ENCODE data around the gene MRPL55.

MRPL55 gene

GRCh38 chr1:228066891-228067654, 42.0 kb downstream of the MRPL55 start:
- DNase-seq, result no peak

DNA sequence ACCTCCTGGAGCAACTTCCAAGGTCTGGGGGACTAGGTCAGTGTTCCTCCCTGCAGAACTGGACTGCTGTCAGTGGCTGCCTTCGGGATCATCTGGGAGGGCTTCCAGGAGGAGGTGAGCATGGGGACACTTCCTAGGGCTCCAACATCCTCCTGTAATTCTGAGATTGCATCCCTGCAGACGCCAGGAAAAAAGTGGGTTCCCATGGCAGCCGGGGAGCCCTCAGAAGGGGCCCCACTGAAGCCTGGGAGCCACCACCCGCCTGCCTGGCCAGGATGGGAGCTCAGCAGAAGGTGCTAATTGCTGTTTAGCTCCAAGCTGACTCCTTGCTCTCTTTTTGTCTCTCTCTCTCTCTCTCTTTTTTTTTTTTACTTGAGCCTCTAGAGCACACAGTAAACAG, 42.7 kb downstream of the MRPL55 start:
- DNase-seq, result no peak

DNA sequence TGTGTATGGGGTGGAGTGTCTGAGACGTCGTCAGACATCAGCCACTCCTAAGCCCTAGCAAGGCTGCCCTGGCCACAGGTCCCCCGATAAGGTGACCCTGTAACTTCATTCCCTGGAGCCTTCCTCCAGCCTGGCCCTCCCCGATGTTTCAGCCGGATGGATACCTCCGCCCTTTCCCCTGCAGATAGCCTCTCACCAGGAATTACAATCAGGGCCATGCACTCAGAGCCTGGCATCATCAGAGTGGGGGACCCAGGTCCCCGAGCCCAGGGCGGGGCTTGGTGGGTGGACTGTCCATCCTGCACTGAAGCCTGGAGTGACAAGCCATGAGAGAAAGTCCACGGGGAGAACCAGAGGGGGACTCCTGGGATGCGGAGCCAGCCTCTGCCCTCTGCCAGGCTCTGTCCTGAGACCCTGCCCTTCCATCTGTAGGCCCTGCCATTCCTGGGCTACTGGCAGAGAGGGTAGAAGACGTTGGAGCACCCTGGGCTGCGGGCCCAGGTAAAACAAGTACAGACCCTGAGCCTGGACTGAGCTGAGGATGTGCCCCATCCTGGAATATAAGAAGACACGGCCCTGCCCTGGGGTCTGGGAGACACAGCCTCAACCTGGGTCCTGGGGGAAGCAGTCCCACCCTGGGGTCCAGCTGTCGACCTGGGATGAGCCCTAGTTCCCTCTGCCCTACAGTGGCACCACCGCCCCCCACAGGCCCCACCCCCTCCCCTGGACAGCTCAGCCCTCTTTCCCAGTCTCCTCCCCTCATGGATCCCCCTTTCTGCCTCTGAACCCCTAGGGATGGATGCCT, 43.4 kb downstream of the MRPL55 start:
- no peak for DNase-seq

DNA sequence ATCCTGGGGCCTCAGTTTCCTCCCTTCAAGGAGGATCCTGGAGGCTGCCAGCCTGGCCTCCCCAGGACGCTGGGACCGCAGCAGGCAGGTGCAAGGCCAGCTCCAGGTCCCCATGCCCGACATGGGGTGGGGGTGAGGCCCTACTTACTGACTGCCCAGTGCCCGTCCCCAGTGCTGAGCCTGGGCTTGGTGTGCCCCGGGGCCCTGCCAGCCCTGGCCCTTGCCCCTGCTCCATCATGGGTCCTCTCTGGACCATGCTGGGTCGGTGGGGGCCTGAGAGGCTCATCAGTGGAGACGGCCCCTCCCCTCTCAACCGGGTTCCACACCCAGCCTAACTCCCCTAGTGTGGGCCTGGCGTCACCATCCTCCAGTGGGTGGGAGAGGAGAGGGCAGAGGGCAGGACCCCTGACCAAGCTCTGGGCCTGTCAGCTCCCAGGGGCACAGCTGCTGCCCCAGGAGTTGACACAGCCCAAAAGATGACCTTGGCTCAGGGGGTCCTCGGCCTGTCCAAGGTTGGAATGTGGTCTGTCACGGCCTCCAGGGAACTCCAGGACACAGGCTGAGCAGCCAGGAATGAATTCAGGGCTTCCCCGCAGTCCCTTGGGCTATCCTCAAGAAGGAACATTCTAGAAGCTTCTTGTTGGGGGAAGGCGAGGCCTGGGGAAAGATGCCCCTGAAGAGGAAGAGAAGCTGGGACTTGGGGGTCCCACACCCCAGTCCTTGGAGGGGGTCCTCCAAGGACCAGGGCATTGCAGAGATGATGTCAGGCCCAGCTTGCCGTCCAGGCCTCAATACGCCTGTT, 44.2 kb downstream of the MRPL55 start:
- DNase-seq, result no peak

GRCh38 chr1:228064296-228064695, 44.8 kb downstream of the MRPL55 start:
- no peak for DNase-seq

DNA sequence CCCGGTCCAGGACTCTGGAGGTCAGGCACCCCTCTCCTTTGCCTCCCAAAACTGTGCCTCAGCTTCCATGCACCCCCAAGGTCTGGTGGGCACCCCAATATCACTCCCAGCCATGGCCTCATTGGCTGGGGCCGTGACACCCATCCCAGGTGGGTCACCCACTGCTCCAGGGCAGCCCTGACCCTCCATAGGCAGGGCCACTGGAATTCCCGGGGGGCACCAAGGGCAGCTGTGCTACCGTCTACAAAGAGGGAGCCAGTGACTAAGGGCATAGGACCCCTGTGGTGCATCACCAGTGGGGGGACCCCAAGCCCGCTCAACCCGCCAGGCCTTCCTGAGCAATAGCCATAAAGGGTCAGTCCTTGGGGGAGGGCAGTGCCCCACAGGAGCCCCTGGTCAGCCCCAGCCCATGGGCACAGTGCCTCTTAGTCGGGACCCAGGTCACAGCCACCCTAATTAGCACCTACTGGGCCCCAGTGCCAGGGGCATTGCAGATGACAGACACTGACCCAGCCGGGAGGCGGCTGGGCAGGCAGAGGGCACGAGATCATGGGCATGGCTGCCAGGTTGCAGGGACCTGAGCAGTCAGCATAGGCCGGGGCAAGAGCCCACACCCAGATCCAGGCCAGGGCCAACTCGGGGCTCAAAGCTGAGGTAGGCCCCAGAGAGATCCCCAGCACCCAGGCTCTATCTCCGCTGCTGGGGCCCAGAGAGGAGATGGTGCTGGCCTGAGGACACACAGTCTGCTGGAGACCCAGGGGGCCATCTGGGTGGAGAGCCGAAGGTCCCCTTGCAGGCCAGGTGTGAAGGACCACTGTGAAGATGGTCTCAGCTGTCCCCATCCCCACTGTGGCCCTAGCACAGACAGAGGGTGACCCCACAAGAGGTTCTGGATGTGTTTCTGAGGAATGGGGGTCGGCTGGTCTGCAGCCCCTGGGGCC, 45.6 kb downstream of the MRPL55 start:
- no peak for DNase-seq

GRCh38 chr1:228062812-228063211, 46.3 kb downstream of the MRPL55 start:
- DNase-seq, result no peak

DNA sequence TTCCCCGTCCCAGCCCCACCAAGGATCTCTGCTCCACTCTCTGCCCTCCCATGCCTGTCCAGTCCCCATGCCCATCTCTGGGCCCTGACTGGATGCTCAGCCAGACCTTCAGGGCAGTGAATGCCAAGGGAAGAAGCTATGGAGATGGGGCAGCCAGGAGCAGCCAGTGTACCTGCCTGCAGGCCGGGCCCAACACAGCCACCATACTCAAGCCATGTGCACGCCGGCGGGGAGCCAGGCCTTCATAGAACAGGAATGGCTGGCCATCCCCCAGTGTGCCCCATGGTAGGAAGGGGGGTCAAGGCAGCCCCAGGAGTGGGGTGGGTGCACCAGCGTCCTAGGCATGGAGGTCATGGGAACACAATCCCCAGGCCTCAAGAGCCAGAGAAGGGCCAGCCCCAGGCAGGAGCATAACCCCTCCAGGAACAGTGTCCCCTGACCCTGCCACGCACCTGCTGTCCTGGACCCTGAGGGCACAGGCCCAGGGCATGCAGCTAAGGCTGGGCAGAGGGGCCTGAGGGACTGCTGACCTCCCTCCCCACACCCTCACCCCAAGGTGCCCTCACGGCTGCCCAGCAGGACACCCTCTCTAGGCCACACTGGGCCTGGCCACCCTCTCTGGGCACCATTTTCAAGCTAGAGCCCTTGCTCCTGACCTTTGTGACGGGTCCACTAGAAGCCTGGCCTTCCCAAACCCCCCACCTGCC, 46.9 kb downstream of the MRPL55 start:
- DNase-seq, result no peak

DNA sequence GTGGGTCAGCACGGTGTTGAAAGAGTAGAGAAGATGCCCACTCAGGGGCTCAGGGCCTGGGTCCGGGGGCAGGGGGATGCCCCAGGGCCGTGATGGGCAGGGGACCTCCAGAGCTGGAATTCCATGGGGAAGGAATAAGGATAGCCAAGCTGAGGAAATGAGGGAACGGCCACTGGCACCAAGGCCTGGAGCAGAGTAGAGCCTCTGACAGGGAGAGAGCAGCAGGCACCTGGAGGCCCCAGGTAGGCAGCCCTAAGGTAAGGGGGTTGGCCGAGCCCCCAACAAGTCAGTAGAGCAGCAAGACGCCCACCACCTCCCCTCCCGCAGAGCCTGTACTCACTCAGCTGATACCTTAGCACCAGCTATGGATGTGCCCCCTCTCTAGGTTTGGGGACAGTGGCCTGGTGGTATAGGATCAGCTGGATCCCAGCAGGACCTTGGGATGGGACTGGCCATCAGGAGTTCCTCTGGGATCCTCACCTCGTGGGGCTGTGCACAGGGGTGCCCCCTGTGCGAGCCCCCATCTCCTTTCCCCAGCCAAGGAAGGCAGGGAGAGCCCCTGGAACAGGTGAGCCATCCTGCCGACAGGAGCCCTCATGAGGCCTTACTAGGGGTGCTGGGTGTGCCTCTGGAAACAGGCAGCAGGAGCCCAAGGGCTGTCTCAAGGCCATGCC, 47.6 kb downstream of the MRPL55 start:
- DNase-seq, result no peak

DNA sequence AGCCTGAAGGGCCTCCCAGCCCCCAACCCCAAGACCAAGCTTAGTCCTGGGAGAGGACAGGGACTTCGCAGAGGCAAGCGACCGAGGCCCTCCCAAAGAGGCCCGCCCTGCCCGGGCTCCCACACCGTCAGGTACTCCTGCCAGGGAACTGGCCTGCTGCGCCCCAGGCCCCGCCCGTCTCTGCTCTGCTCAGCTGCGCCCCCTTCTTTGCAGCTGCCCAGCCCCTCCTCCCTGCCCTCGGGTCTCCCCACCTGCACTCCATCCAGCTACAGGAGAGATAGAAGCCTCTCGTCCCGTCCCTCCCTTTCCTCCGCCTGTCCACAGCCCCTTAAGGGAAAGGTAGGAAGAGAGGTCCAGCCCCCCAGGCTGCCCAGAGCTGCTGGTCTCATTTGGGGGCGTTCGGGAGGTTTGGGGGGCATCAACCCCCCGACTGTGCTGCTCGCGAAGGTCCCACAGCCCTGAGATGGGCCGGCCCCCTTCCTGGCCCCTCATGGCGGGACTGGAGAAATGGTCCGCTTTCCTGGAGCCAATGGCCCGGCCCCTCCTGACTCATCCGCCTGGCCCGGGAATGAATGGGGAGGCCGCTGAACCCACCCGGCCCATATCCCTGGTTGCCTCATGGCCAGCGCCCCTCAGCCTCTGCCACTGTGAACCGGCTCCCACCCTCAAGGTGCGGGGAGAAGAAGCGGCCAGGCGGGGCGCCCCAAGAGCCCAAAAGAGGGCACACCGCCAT, 48.5 kb downstream of the MRPL55 start:
- no peak for DNase-seq

- DNase-seq, result peak; percentile 63
These were observed 49.3 kb downstream of the MRPL55 start for GRCh38 chr1:228059634-228060457.

- DNase-seq, result peak; percentile 63
These were observed 50.0 kb downstream of the MRPL55 start for GRCh38 chr1:228058949-228059633.

DNA sequence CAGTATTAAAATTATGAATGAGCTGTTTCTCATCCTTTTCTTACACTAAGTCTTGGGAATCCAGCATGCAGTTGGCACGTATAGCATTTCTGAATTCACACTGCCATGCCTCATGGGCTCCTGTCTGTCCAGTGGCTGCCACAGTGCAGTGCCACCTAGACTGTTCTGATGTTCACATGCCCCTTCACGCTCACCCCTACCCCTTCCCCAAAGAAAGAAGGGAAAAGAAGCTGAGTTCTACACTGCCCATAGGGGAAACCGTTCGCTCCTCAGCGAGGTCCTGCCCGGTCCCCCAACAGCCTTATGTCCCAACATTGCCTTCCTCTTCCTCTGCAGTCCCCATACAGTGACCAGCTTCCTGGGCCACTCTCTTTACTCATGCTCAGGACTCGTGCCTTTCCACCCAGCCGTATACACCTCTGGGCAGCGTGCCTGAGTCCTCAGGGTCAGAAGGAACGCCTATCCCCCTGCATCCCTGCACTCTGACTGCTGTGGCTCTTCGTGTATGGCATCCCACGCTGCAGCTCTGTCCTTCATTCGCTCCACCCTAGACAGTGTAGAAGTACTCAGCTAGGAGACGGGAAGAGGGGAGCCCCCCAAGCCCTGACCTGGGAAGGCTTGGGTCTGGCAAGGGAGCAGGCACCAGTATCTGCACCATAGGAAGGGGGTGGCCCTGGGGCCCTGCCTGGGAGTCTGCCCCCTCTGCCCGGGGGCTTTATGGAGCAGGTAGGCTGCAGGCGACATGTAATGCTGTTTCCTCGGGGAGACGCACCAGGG, 50.7 kb downstream of the MRPL55 start:
- DNase-seq, result no peak
